T-helper 2 cell treated with Interferon-gamma antibody and Interleukin-4, amounts not matched to agents 100 ng/mL and 5 ng/mL, for 36 hours (primary cell): Measurements from ENCODE around the gene ZNF140. TPM values are rescaled to one million over a fixed set of nuclear protein-coding genes. Genes with fewer than 3 reads are reported as not detected.

Experiments
- intact Hi-C: fragments of 100-400 bp; cut with micrococcal nuclease; formaldehyde crosslinking; loops from one replicate; pipeline ENCODE4 v1.15.1; 2023
- total RNA-seq: library from RNA; stranded (reverse); gene quantifications from 2 replicates; pipeline ENCODE4 v1.2.3, GENCODE V29; 2022

ZNF140 gene
- total RNA-seq, 1 donor from 2014 or later: 13.6 TPM

- intact Hi-C loops: loop anchor here (1.0 to 5.0 kb wide), 9 partner anchors 49 to 367 kb away; partner anchors contain the start of genes ANKLE2, CHFR, ZNF140 and ZNF26
These were observed 48.8 kb downstream of the ZNF140 start for GRCh38 chr12:133129368-133130037.

GRCh38 chr12:133130038-133130807 is 49.5 kb downstream of the ZNF140 start, which contains the start of the genes ZNF10 and ZNF891:
Gene ZNF10 (plus strand): TSS chr12:133130627. CDS start chr12:133144493, 13,866 bp downstream.
Gene ZNF891 (minus strand): TSS chr12:133130274. CDS start chr12:133121918, 8,356 bp downstream.
- intact Hi-C loops: loop anchor here (1.0 to 5.0 kb wide), 9 partner anchors 50 to 368 kb away; partner anchors contain the start of genes ANKLE2, CHFR, ZNF140 and ZNF26

- intact Hi-C loops: loop anchor here (1.0 to 5.0 kb wide), 9 partner anchors 50 to 368 kb away; partner anchors contain the start of genes ANKLE2, CHFR, ZNF140 and ZNF26
These were observed 50.0 kb downstream of the ZNF140 start for GRCh38 chr12:133130808-133131128.

GRCh38 chr12:133135747-133136146 is 55.0 kb downstream of the ZNF140 start:
- intact Hi-C loops: loop anchor here (1.0 kb wide), 1 partner anchor 11 kb away; no protein-coding TSS in a partner anchor

- intact Hi-C loops: no loop called here
These were observed 65.3 kb downstream of the ZNF140 start for GRCh38 chr12:133145981-133146380.

GRCh38 chr12:133156125-133156690 is 75.5 kb downstream of the ZNF140 start:
- intact Hi-C loops: no loop called here

Other genes starting within 250 kb of the ZNF140 start
- 79.7 and 87.2 TPM in 2 replicates for gene CHFR, start 193.3 kb upstream of the ZNF140 start, total RNA-seq
- gene ZNF605, start 124.6 kb upstream of the ZNF140 start, total RNA-seq: 8.0 and 11.0 TPM in 2 replicates
- 15.3 and 19.5 TPM in 2 replicates for gene ZNF26, start 94.6 kb upstream of the ZNF140 start, total RNA-seq
- 23.2 and 25.0 TPM in 2 replicates for gene ZNF84, start 43.4 kb upstream of the ZNF140 start, total RNA-seq
- gene ZNF891, start 49.4 kb downstream of the ZNF140 start, total RNA-seq: 2.3 and 2.4 TPM in 2 replicates
- gene ZNF10, start 49.7 kb downstream of the ZNF140 start, total RNA-seq: 5.5 and 7.4 TPM in 2 replicates
- gene ZNF268, start 100.6 kb downstream of the ZNF140 start, total RNA-seq: 17.2 and 19.8 TPM in 2 replicates
- gene ANHX, start 155.0 kb downstream of the ZNF140 start, total RNA-seq: not detected in 2 replicates